ENCODE data around the gene C3orf38. TPM values are rescaled to one million over a fixed set of nuclear protein-coding genes. Genes with fewer than 3 reads are reported as not detected.
A peak's percentile ranks its signal among the peaks of the same experiment; 100 is the strongest.
"Not testable (repeated sequence)": the region's sequence is repeated elsewhere in the genome, so short reads cannot be mapped to it uniquely, and the experiment has no call there.

Gene C3orf38
- total RNA-seq, 1 donor from 2014 or later: 24.8 TPM

DNA sequence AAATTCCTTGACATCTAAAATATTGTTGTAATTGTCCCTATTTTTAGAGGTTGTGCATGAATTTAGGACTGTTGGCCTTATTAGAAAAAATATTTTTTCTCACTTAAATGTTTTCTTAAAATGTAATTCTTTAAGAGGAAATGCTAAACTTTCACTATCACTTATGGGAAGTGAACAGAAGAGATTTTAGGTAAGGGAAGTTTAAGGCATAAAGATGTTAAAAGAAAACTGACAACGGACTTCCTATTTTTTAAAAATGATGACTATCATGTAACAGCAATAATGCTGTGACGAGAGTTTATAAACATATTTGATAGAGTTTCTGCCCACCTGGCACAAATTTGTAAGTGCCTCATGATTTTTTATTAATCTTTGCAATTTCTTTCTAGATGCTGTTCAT, 3.1 kb downstream of the C3orf38 start:
- DNase-seq (ENCODE audit: low read depth): no peak

DNA sequence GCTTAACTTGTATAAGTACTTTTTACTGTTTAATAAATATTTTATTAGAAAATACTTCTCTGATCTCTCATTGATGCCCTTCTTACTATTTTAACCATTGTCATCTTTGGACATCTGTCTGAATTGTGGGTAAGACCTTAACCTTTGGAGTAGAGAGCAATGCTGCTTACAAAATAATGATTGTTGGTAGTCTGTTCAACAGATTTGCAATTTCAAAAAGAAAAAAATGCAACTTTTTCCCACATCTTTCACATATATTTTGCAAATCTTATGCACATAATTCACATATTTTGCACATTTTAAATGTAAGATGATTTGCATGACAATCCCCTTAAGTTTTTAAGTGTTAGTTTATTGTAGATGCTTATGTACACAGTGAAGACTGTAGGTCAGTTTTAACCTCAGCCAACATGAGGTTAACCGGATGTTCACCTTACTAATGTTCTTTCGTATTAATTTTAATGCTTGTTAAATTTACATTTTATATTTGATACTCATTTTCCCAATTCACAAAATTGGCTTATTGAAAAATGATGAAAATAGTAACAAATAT, 16.7 kb downstream of the C3orf38 start:
- no peak for DNase-seq (ENCODE audit: low read depth)

DNA sequence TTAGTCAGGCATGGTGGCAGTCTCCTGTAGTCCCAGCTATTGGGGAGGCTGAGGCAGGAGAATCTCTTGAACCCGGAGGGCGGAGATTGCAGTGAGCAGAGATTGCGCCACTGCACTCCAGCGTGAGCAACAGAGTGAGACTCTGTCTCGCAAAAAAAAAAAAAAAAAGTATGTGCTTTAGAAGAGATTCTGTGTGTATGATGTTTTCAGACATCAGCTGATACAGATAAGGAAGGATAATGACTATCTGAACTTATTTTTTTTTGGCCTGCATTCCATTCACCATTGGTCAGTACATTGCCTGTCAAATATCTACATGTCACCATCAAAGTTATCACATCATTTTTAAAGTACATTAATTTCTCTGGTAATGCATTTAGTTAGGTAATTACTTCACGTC, 17.4 kb downstream of the C3orf38 start:
- DNase-seq (ENCODE audit: low read depth): no peak

DNA sequence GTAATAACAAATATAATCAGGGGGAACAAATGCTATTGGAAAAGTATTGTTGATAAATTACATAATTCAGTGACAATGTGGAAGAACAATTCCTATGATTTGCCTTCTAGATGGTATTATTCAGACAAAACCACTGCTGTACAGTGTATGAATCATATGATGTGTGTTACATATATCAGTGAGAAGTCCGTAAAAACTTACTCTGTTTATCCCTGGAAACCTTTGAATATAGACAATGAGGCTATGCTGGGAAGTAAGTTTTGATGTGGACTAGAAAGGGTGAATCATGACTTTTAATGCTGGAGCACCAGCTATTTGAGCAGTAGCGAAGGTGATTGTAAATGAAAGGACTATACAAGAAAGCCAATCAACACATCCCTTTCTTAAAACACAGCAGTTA, 17.9 kb downstream of the C3orf38 start:
- no peak for DNase-seq (ENCODE audit: low read depth)

DNA sequence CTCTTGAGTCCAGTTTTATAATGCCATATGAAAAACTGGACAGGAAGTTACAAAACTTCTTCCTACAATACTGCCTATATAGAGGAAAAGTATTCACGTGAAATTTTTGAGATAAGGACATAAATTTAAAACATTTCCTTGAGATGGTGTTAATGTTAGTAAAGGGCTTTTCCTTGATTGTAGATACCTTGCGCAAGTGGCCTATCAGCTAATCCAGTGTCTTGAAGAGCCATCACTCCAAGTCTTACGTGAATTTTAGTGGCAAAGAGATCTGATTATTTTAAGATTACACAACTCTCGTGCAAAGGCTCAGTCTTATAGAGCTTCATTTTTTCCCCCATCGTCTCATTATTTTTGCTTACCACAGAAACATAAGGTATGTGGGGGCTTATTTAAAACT, 18.4 kb downstream of the C3orf38 start:
- DNase-seq (ENCODE audit: low read depth): no peak

DNA sequence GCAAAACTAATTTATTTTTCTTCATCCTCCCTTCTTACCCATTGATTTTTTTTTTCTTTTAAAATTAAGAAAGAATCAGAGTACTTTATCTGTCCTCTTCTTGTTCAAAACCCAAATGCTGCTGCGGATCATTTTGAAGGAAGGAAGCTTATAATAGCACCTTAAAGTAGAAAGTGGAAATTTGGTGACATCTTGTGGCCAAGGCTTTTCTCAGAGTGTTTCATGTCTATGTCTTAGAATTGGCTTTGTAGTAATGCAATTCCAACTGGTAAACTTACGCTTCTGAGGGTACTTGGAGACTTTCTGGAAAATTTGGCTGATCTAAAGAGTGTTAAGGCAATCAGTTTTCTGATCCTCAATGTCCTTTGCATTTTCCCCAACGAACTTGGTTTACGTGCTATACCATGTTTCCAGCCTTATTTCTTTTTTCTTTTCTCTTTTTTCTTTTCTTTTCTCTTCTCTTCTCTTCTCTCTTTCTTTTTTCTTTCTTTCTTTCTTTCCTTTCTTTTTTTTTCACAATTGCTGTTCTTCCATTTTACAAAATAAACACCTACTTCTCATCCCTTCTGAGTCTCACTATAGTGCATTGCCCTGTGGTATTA, 30.7 kb downstream of the C3orf38 start:
- peak; percentile 65 for DNase-seq (ENCODE audit: low read depth)

DNA sequence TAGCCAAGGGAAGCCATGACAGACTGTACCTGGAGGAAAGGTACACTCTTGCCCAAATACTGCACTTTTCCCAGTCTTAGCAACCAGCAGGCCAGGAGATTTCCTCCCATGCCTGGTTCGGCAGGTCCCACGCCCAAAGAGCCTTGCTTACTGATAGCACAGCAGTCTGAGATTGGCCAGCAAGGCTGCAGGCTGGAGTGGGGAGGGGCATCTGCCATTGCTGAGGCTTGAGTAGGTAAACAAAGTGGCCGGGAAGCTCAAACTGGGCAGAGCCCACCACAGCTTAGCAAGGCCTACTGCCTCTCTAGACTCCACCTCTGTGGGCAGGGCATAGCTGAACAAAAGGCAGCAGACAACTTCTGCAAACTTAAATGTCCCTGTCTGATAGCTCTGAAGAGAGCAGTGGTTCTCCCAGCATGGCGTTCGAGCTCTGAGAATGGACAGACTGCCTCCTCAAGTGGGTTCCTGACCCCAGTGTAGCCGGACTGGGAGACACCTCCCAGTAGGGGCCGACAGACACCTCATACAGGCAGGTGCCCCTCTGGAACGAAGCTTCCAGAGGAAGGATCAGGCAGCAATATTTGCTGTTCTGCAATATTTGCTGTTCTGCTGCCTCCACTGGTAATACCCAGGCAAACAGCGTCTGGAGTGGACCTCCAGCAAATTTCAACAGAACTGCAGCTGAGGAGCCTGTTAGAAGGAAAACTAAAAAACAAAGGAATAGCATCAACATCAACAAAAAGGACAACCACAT, 32.6 kb downstream of the C3orf38 start:
- not testable (repeated sequence) for DNase-seq (ENCODE audit: low read depth)

DNA sequence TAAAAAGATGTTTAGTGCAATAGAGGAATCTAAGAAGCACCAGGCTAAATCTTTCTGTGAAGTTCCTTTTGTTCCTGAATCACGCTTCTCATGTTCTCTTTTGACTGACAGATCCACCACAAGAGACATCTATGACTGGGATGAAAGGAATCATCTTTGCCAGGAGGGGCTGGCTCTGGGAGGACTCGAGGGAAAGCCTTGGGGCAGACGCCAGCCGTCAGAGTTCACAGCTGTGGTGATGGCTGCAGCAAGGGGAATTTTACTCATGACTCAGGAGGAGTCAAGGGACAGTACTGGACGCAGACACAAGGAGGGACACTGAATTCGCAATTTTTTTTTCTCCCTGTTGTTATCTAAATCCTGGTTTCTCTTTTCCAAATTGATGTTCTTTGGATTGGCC, 38.7 kb downstream of the C3orf38 start:
- peak; percentile 96 for DNase-seq (ENCODE audit: low read depth)

DNA sequence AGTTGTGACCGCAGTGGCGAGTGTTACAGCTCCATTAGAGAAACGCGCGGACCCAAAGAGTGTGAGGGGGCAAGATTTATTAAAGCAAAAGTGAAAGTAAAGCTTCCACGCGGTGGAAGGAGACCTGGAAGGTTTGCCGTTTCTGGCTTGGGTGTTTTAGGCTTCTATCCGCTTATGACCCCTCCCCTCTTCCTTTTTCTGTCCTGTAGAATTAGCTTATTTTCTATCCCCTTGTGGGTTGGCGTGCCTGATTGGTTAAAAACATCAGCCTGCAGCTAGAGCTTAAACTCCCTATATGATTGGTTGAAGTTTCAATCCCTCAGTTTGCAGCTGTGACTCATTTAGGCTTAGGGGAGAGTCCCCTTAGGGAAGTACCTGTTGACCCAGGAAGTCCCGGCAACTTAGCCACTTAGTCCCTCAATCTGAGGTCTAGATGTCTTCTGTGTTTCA, 39.6 kb downstream of the C3orf38 start:
- no peak for DNase-seq (ENCODE audit: low read depth)

DNA sequence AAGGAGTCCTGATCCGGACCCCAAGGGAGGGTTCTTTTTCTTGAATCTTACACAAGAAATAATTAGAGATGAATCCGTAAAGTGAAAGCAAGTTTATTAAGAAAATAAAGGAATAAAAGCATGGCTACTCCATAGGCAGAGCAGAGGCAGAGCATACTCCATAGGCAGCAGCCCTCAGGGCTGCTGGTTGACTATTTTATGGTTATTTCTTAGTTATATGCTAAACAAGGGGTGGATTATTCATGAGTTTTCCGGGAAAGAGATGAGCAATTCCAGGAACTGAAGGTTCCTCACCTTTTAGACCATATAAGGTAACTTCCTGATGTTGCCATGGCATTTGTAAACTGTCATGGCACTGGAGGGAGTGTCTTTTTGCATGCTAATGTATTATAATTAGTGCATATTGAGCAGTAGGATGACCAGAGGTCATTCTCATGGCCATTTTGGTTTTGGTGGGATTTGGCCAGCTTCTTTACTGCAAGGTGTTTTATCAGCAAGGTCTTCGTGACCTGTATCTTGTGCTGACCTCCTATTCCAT, 42.2 kb downstream of the C3orf38 start:
- DNase-seq (ENCODE audit: low read depth): no peak

DNA sequence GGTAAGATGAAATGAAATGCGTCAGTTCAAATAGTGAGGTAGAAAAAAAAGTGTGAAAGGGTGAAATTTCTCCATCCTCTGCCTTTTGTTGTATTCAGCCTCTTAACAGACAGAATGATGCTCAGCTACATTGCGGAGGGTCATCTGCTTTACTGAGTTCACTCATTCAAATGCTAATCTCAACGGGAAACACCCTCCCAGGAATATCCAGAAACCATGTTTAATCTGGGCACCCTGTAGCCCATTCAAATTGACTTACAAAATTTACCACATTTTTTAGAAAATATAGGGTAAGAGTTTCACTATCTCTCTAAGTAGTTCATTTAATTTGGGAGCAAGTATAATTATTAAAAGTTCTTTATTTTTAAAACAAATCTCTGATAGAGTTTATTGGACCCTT, 42.9 kb downstream of the C3orf38 start:
- DNase-seq (ENCODE audit: low read depth): no peak

DNA sequence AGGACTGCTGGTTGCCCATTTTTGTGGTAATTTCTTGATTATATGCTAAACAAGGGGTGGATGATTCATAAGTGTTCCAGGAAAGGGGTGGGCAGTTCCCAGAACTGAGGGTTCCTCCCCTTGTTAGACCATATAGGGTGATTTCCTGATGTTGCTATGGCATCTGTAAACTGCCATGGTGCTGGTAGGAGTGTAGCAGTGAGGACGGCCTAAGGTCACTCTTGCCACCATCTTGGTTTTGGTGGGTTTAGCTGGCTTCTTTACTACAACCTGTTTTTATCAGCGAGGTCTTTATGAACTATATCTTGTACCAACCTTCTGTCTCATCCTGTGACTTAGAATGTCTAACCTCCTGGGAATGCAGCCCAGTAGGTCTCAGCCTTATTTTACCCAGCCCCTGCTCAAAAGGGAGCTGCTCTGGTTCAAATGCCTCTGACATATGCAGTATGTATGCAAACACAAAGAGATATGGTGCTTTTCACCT, 46.2 kb downstream of the C3orf38 start:
- no peak for DNase-seq (ENCODE audit: low read depth)

DNA sequence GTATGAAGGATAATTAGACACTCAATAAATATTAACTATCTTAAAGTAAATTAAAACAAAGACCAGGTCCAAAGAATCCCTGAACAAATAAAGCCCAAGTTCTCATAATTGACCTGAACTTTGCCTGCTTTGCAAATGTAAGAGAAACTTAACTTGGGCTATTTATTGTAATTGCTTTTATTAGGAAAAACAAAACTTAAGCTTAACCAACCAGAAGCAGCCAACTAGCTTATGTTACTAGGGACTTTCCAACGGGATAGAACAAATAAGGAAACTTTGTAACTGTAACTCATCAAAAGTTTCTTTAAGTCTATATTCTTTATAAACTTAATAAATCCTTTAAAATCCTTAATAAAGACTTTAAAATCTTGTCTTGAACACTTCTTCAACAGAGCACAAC, 48.4 kb downstream of the C3orf38 start:
- no peak for DNase-seq (ENCODE audit: low read depth)

DNA sequence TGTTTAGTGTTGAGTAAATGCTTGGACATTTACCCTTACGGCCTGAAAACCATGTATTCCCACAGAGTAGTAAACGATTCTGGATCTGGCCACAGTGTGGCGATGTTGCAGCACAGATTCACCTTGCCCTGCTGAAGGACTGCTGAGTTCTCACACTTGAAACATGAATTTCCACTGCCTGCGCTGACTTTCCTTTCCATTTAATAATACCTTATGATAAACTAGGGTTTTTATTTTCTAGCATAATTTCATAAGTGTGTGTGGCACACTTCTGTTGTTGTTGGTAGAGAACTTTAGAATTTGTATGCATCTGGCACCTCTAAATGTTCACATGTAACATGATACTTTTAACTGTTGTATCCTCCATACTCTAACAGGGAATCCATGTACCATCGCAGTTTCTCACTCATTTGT, 53.9 kb downstream of the C3orf38 start:
- DNase-seq (ENCODE audit: low read depth): peak; percentile 79

Other genes with a start within 250 kb of the C3orf38 start
- gene CGGBP1, start 91.0 kb upstream of the C3orf38 start, total RNA-seq: 75.2 and 77.0 TPM in 2 replicates
- gene ZNF654, start 90.7 kb upstream of the C3orf38 start, total RNA-seq: 11.0 and 13.4 TPM in 2 replicates

Measured in myocyte (in vitro differentiated cells).